Measurements from ENCODE around the gene WFIKKN2.

- TF ChIP-seq, protein P1, sequence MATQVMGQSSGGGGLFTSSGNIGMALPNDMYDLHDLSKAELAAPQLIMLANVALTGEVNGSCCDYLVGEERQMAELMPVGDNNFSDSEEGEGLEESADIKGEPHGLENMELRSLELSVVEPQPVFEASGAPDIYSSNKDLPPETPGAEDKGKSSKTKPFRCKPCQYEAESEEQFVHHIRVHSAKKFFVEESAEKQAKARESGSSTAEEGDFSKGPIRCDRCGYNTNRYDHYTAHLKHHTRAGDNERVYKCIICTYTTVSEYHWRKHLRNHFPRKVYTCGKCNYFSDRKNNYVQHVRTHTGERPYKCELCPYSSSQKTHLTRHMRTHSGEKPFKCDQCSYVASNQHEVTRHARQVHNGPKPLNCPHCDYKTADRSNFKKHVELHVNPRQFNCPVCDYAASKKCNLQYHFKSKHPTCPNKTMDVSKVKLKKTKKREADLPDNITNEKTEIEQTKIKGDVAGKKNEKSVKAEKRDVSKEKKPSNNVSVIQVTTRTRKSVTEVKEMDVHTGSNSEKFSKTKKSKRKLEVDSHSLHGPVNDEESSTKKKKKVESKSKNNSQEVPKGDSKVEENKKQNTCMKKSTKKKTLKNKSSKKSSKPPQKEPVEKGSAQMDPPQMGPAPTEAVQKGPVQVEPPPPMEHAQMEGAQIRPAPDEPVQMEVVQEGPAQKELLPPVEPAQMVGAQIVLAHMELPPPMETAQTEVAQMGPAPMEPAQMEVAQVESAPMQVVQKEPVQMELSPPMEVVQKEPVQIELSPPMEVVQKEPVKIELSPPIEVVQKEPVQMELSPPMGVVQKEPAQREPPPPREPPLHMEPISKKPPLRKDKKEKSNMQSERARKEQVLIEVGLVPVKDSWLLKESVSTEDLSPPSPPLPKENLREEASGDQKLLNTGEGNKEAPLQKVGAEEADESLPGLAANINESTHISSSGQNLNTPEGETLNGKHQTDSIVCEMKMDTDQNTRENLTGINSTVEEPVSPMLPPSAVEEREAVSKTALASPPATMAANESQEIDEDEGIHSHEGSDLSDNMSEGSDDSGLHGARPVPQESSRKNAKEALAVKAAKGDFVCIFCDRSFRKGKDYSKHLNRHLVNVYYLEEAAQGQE (IDR thresholded peaks at IDR 0.05; ENCODE audit: insufficient read depth in 1 of 2, low read depth in 2 of 2, low read length in 2 of 2), result no peak
- no peak for TF ChIP-seq POLR2AphosphoS5 (IDR thresholded peaks at IDR 0.05; ENCODE audit: low read depth, low read length)
These were observed 36.0 kb downstream of the WFIKKN2 start for GRCh38 chr17:50871364-50871763.
